ENCODE data around the gene PYM1. TPM values are rescaled to one million over a fixed set of nuclear protein-coding genes. Genes with fewer than 3 reads are reported as not detected.

PYM1 gene
- total and polyA plus RNA-seq, 2 of the 13 experiments (the other 11 are each of a cell fraction or from before 2014, with no cell fraction given), result 44.0 to 51.8 TPM

- TF ChIP-seq ATF6 (CRISPR knock-in tag; conservative IDR thresholded peaks at IDR 0.05), result no peak
- TF ChIP-seq RFXAP (CRISPR knock-in tag; IDR thresholded peaks at IDR 0.05; ENCODE audit: borderline replicate concordance), result 0 out of 2 replicates have a peak, but pooled peaks have one; percentile 14
- no peak for TF ChIP-seq ZNF564 (CRISPR knock-in tag; IDR thresholded peaks at IDR 0.05)
- TF ChIP-seq ZNF678 (CRISPR knock-in tag; IDR thresholded peaks at IDR 0.05), result peak; percentile 64; the same call in 1 of the 2 replicates
- TF ChIP-seq CTCF (CRISPR knock-in tag; IDR thresholded peaks at IDR 0.05), result 0 out of 2 replicates have a peak, but pooled peaks have one; percentile 4
- no peak for TF ChIP-seq ZNF766 (CRISPR knock-in tag; IDR thresholded peaks at IDR 0.05; ENCODE audit: borderline replicate concordance)
- no peak for TF ChIP-seq FOSL1 (CRISPR knock-in tag; IDR thresholded peaks at IDR 0.05; ENCODE audit: borderline replicate concordance)
- TF ChIP-seq ZC3H13 (CRISPR knock-in tag; IDR thresholded peaks at IDR 0.05), result 0 out of 2 replicates have a peak, but pooled peaks have one; percentile 24
- TF ChIP-seq ZFP91 (CRISPR knock-in tag; IDR thresholded peaks at IDR 0.05; ENCODE audit: borderline replicate concordance), result peak; percentile 98; the same call in 1 of the 2 replicates
- TF ChIP-seq HMGXB3 (CRISPR knock-in tag; IDR thresholded peaks at IDR 0.05; ENCODE audit: borderline replicate concordance), result peak; percentile 74; the same call in 1 of the 2 replicates
- TF ChIP-seq EEA1 (CRISPR knock-in tag; IDR thresholded peaks at IDR 0.05; ENCODE audit: borderline replicate concordance), result 0 out of 2 replicates have a peak, but pooled peaks have one; percentile 31
Measured at GRCh38 chr12:55927588-55928502, at the start of gene PYM1 (continued).

Measured in HepG2 (cell line).